ENCODE measurements around the gene INPP1.

- TF ChIP-seq MAX (IDR thresholded peaks at IDR 0.05) (no peak; the same call in 1 of the 2 replicates), EP300 (IDR thresholded peaks at IDR 0.05; ENCODE audit: borderline replicate concordance) (no peak), YY1 (IDR thresholded peaks at IDR 0.05; ENCODE audit: low read depth) (0 out of 2 replicates have a peak, but pooled peaks have one; percentile 13), CREB1 (IDR thresholded peaks at IDR 0.05; ENCODE audit: low read depth) (no peak)
These were observed 65.3 kb downstream of the INPP1 start for GRCh38 chr2:190408538-190409271.
